Astrocyte of the spinal cord (primary cell): ENCODE measurements around the gene FRMD1.

Experiments used
- DNase-seq: peaks from one replicate; pipeline ENCODE4 v3.0.0; 2011; ENCODE audit warnings: low read depth, low spot score
- H3K4me3 ChIP-seq: 2 replicates; pipeline ENCODE4 v1.5.1; 2011; ENCODE audit warnings: low read depth, mild to moderate bottlenecking, low read length, moderate library complexity
- CTCF ChIP-seq: IDR thresholded peaks from 2 replicates; pipeline ENCODE4 v1.5.1; 2012; ENCODE audit warnings: low read depth, mild to moderate bottlenecking, low read length, inconsistent platforms
- in situ Hi-C: cut with HindIII; loops from 2 replicates; pipeline ENCODE4 v1.10.0; 2017; ENCODE audit warnings: low sequenced_read_pairs

The FRMD1 gene

GRCh38 chr6:168096271-168096764 is 17.3 kb upstream of the FRMD1 start:
- TF ChIP-seq CTCF: no peak
- in situ Hi-C loops: no loop called here
- no peak for DNase-seq

GRCh38 chr6:168095716-168096250 is 16.8 kb upstream of the FRMD1 start:
- DNase-seq: no peak
- no peak for TF ChIP-seq CTCF
- no peak overlapping the region for H3K4me3 ChIP-seq
- in situ Hi-C loops: no loop called here

More at GRCh38 chr6:168096271-168096764, 17.3 kb upstream of the FRMD1 start:
- no peak overlapping the region for H3K4me3 ChIP-seq

GRCh38 chr6:168095171-168095691 is 16.2 kb upstream of the FRMD1 start:
- H3K4me3 ChIP-seq: no peak overlapping the region
- in situ Hi-C loops: no loop called here
- TF ChIP-seq CTCF: no peak
- DNase-seq: no peak

GRCh38 chr6:168093634-168094033 is 14.6 kb upstream of the FRMD1 start:
- no peak for DNase-seq
- in situ Hi-C loops: no loop called here
- no peak for TF ChIP-seq CTCF
- H3K4me3 ChIP-seq: no peak overlapping the region

GRCh38 chr6:168093071-168093505 is 14.1 kb upstream of the FRMD1 start:
- TF ChIP-seq CTCF: no peak
- DNase-seq: no peak
- in situ Hi-C loops: no loop called here
- H3K4me3 ChIP-seq: no peak overlapping the region

- in situ Hi-C loops: no loop called here
- DNase-seq: no peak
- TF ChIP-seq CTCF: no peak
- no peak overlapping the region for H3K4me3 ChIP-seq
Measured at GRCh38 chr6:168092541-168092940, 13.5 kb upstream of the FRMD1 start.
